Vagina (tissue), 2 donors: ENCODE data around the gene PCNT. TPM values are rescaled to one million over a fixed set of nuclear protein-coding genes. Genes with fewer than 3 reads are reported as not detected.

Experiments
- DNase-seq, 2 donors: peaks; one replicate each; pipeline ENCODE4 v3.0.0-alpha.2; 2017; ENCODE audit errors: extremely low spot score in 2 of 2
- H3K27ac ChIP-seq: fragments of 200-600 bp; sonication (generic); one replicate; pipeline ENCODE4 v1.5.1; 2019
- H3K27me3 ChIP-seq: fragments of 200-600 bp; sonication (generic); one replicate; pipeline ENCODE4 v1.5.1; 2019
- H3K36me3 ChIP-seq, 2 donors: fragments of 200-600 bp; sonication (generic); one replicate each; pipeline ENCODE4 v1.5.1; 2017 to 2019
- H3K4me1 ChIP-seq: fragments of 200-600 bp; sonication (generic); one replicate; pipeline ENCODE4 v1.5.1; 2019
- H3K4me3 ChIP-seq, 2 donors: fragments of 200-600 bp; sonication (generic); 1 replicate in 1 of 2; 2 replicates in 1 of 2; pipeline ENCODE4 v1.5.1; 2016 to 2019
- H3K9me3 ChIP-seq: fragments of 200-600 bp; sonication (generic); one replicate; pipeline ENCODE4 v1.5.1; 2019
- POLR2A ChIP-seq, 2 donors: fragments of 450-650 bp; IDR thresholded peaks; one replicate each; pipeline ENCODE4 v1.6.1; 2017; ENCODE audit warnings: antibody characterized with exemption in 2 of 2, mild to moderate bottlenecking in 2 of 2, moderate library complexity in 2 of 2
- POLR2AphosphoS5 ChIP-seq, 2 donors: sonication (generic); formaldehyde crosslinking; IDR thresholded peaks; one replicate each; pipeline ENCODE4 v1.9.0; 2017; ENCODE audit warnings: antibody characterized with exemption in 2 of 2, mild to moderate bottlenecking in 2 of 2, low read depth in 1 of 2; ENCODE audit not compliant: insufficient read depth in 1 of 2
- intact Hi-C: fragments of 100-400 bp; cut with DNase I; formaldehyde crosslinking; loops from one replicate; pipeline ENCODE4 v1.15.1; 2023
- total RNA-seq: library from RNA; depleted of rRNA; stranded (reverse); fragments of >200 nt; gene quantifications from one replicate; pipeline ENCODE4 v1.2.3, GENCODE V29; 2016
- TF ChIP-seq, protein P1 (sequence below), 3 experiments: fragments of 450-650 bp in 2 of 3; fragments of 200-600 bp in 1 of 3; sonication (generic) in 1 of 3; IDR thresholded peaks; one replicate each; pipeline ENCODE4 v1.5.1; 2017 to 2019; ENCODE audit warnings: antibody characterized with exemption in 3 of 3, mild to moderate bottlenecking in 2 of 3, moderate library complexity in 2 of 3

Gene PCNT
- total RNA-seq, 1 donor from 2014 or later: 35.8 TPM

- Histone ChIP-seq H3K27ac (no peak overlapping the region), H3K4me3 (no peak overlapping the region), H3K4me1 (no peaks in the 10 kb centered on the region), H3K27me3 (no peaks in the 10 kb centered on the region), H3K9me3 (no peaks in the 10 kb centered on the region), H3K36me3 (peaks cover 0 to 49% of the 10 kb centered on the region in 2 donors)
- intact Hi-C loops: no loop called here
- TF ChIP-seq POLR2AphosphoS5 (IDR thresholded peaks at IDR 0.05; ENCODE audit: insufficient read depth in 1 of 2, low read depth in 1 of 2): no peak
- TF ChIP-seq, protein P1, sequence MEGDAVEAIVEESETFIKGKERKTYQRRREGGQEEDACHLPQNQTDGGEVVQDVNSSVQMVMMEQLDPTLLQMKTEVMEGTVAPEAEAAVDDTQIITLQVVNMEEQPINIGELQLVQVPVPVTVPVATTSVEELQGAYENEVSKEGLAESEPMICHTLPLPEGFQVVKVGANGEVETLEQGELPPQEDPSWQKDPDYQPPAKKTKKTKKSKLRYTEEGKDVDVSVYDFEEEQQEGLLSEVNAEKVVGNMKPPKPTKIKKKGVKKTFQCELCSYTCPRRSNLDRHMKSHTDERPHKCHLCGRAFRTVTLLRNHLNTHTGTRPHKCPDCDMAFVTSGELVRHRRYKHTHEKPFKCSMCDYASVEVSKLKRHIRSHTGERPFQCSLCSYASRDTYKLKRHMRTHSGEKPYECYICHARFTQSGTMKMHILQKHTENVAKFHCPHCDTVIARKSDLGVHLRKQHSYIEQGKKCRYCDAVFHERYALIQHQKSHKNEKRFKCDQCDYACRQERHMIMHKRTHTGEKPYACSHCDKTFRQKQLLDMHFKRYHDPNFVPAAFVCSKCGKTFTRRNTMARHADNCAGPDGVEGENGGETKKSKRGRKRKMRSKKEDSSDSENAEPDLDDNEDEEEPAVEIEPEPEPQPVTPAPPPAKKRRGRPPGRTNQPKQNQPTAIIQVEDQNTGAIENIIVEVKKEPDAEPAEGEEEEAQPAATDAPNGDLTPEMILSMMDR (IDR thresholded peaks at IDR 0.05): no peak
- no peak for TF ChIP-seq POLR2A (IDR thresholded peaks at IDR 0.05)
- DNase-seq: no peak
These were observed 96.6 kb downstream of the PCNT start for GRCh38 chr21:46420241-46421190.

DNA sequence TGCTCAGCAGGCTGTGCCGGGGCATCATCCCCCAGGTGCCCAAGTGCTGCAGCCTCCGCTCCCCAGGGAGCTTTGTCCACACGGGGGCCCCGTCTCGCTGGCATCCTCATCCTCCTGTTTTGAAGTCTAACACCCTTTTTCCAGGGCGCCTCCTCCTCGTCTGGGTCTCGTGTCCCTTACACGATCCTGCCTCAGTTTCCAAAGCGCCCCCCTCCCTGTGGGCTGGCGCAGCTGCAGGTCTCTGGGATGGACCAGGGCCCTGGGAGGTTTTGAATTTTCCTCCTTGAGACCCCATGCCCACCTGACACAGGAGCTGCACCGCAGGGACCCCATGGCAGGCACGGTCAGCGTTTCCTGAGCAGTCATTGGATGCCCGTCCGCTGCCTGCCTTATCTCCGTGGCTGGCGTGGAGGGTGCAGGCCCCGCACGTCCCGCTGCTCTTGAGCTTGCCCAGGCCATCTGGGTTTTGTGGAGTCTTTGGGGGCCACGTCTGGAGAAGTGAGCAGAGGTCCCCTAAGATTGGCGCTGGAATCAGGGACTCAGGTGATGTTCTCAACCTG, 97.3 kb downstream of the PCNT start:
- intact Hi-C loops: no loop called here
- Histone ChIP-seq H3K4me3 (no peak overlapping the region), H3K36me3 (peaks cover 0 to 51% of the 10 kb centered on the region in 2 donors), H3K4me1 (no peaks in the 10 kb centered on the region), H3K27ac (no peak overlapping the region), H3K27me3 (no peaks in the 10 kb centered on the region), H3K9me3 (no peaks in the 10 kb centered on the region)
- TF ChIP-seq POLR2A (IDR thresholded peaks at IDR 0.05) (no peak), POLR2AphosphoS5 (IDR thresholded peaks at IDR 0.05; ENCODE audit: insufficient read depth in 1 of 2, low read depth in 1 of 2) (no peak)
- TF ChIP-seq, protein P1 (IDR thresholded peaks at IDR 0.05): no peak
- DNase-seq: no peak

- peaks cover 0 to 45% of the 10 kb centered on the region in 2 donors for H3K36me3 ChIP-seq
- no peaks in the 10 kb centered on the region for H3K9me3 ChIP-seq
- intact Hi-C loops: no loop called here
- H3K4me3 ChIP-seq: no peak overlapping the region
- no peak for DNase-seq
- H3K27me3 ChIP-seq: no peaks in the 10 kb centered on the region
- no peak overlapping the region for H3K27ac ChIP-seq
- H3K4me1 ChIP-seq: no peaks in the 10 kb centered on the region
- TF ChIP-seq, protein P1 (IDR thresholded peaks at IDR 0.05): no peak
- no peak for TF ChIP-seq POLR2AphosphoS5 (IDR thresholded peaks at IDR 0.05; ENCODE audit: insufficient read depth in 1 of 2, low read depth in 1 of 2)
- TF ChIP-seq POLR2A (IDR thresholded peaks at IDR 0.05): no peak
These were observed 98.0 kb downstream of the PCNT start for GRCh38 chr21:46421756-46422555.

GRCh38 chr21:46422636-46423241, 98.8 kb downstream of the PCNT start:
- intact Hi-C loops: no loop called here
- Histone ChIP-seq H3K27ac (no peak overlapping the region), H3K4me3 (no peak overlapping the region), H3K9me3 (no peaks in the 10 kb centered on the region), H3K4me1 (no peaks in the 10 kb centered on the region), H3K36me3 (peaks cover 0 to 50% of the 10 kb centered on the region in 2 donors), H3K27me3 (no peaks in the 10 kb centered on the region)
- no peak for DNase-seq
- TF ChIP-seq POLR2AphosphoS5 (IDR thresholded peaks at IDR 0.05; ENCODE audit: insufficient read depth in 1 of 2, low read depth in 1 of 2) (no peak), POLR2A (IDR thresholded peaks at IDR 0.05) (no peak)
- TF ChIP-seq, protein P1 (IDR thresholded peaks at IDR 0.05): no peak
